PC-3 (cell line): ENCODE data around the gene FBXO45. TPM values are rescaled to one million over a fixed set of nuclear protein-coding genes. Genes with fewer than 3 reads are reported as not detected.

Experiments used
- ATAC-seq: fragments of 200-7000 bp; cut with Tn5 transposase; 2 replicates; pipeline ENCODE4 v1.9.1; 2020; ENCODE audit warnings: mild to moderate bottlenecking, moderate library complexity
- BruUV-seq: library from RNA; stranded (reverse); fragments of 400-500 nt; replicated peaks from 2 replicates; lab custom pipeline; 2021; lab: Mats Ljungman, UMichigan
- CTCF ChIA-PET: fragments of 300-600 bp; sonication (Branson Sonifier 250); formaldehyde crosslinking; loops from one replicate; lab custom pipeline; 2022; ENCODE audit warnings: antibody characterized with exemption; lab: Charles Lee
- POLR2A ChIA-PET: fragments of 300-600 bp; sonication (Branson Sonifier 250); formaldehyde crosslinking; loops from one replicate; lab custom pipeline; 2022; ENCODE audit warnings: antibody characterized with exemption; ENCODE audit not compliant: unreplicated experiment; lab: Charles Lee
- DNase-seq: peaks from one replicate; pipeline ENCODE4 v3.0.0-alpha.2; 2015
- H2AFZ ChIP-seq: fragments of 300-600 bp; sonication (generic); 2 replicates; pipeline ENCODE4 v1.6.0; 2016; ENCODE audit warnings: antibody characterized with exemption, low read length
- H3F3A ChIP-seq: fragments of 300-600 bp; sonication (generic); one replicate; pipeline ENCODE4 v1.6.0; 2017; ENCODE audit warnings: antibody characterized with exemption, low read length, control low read depth, mild to moderate bottlenecking; ENCODE audit not compliant: unreplicated experiment
- H3K27ac ChIP-seq: fragments of 300-600 bp; sonication (generic); 2 replicates; pipeline ENCODE4 v1.5.1; 2016; ENCODE audit warnings: mild to moderate bottlenecking, low read length
- H3K27me3 ChIP-seq: fragments of 300-600 bp; sonication (generic); 2 replicates; pipeline ENCODE4 v1.6.1; 2016; ENCODE audit warnings: low read length, mixed read lengths
- H3K36me3 ChIP-seq: fragments of 300-600 bp; sonication (generic); 2 replicates; pipeline ENCODE4 v1.6.1; 2016; ENCODE audit warnings: low read depth, mixed run types, low read length, mixed read lengths
- H3K4me1 ChIP-seq: fragments of 300-600 bp; sonication (generic); 2 replicates; pipeline ENCODE4 v1.5.1; 2016; ENCODE audit warnings: low read length; ENCODE audit not compliant: insufficient read depth
- H3K4me2 ChIP-seq: fragments of 300-600 bp; sonication (generic); 2 replicates; pipeline ENCODE4 v1.6.0; 2016; ENCODE audit warnings: low read length
- H3K4me3 ChIP-seq: fragments of 300-600 bp; sonication (generic); 2 replicates; pipeline ENCODE4 v1.5.1; 2016; ENCODE audit warnings: mild to moderate bottlenecking, low read length, mixed read lengths
- H3K79me2 ChIP-seq: fragments of 300-600 bp; sonication (generic); 2 replicates; pipeline ENCODE4 v1.6.1; 2017; ENCODE audit warnings: low read length, mixed read lengths
- H3K9ac ChIP-seq: fragments of 300-600 bp; sonication (generic); 2 replicates; pipeline ENCODE4 v1.6.0; 2016; ENCODE audit warnings: mild to moderate bottlenecking, low read length
- H3K9me2 ChIP-seq: fragments of 300-600 bp; sonication (generic); replicated peaks from 2 replicates; pipeline ENCODE4 v1.6.1; 2016; ENCODE audit warnings: mixed run types, low read length, mixed read lengths
- H3K9me3 ChIP-seq: fragments of 300-600 bp; sonication (generic); 2 replicates; pipeline ENCODE4 v1.6.1; 2016; ENCODE audit warnings: low read length, mixed read lengths
- H4K20me1 ChIP-seq: fragments of 300-600 bp; sonication (generic); 2 replicates; pipeline ENCODE4 v1.6.1; 2016; ENCODE audit warnings: low read length, mixed read lengths
- CTCF ChIP-seq: fragments of 300-600 bp; sonication (generic); conservative IDR thresholded peaks from 2 replicates; pipeline ENCODE4 v1.5.1; 2017; ENCODE audit warnings: antibody characterized with exemption, low read depth, mild to moderate bottlenecking, low read length
- EZH2 ChIP-seq: fragments of 300-600 bp; sonication (generic); IDR thresholded peaks from one replicate; pipeline ENCODE4 v1.6.1; 2017; ENCODE audit warnings: antibody characterized with exemption, mild to moderate bottlenecking, low read length; ENCODE audit not compliant: unreplicated experiment
- EZH2phosphoT487 ChIP-seq: fragments of 300-600 bp; sonication (generic); IDR thresholded peaks from 2 replicates; pipeline ENCODE4 v1.6.1; 2018; ENCODE audit warnings: mild to moderate bottlenecking, antibody characterized with exemption, low read length, borderline replicate concordance
- intact Hi-C: fragments of 100-400 bp; cut with micrococcal nuclease; formaldehyde crosslinking; loops from 2 replicates; pipeline ENCODE4 v1.9.0; 2023
- total RNA-seq: library from RNA; depleted of rRNA; stranded (reverse); fragments of >200 nt; gene quantifications from 2 replicates; pipeline ENCODE4 v1.2.3, GENCODE V29; 2014

The FBXO45 gene
- total RNA-seq, 1 experiment from 2014 or later, result 20.8 TPM

- no peaks in the 10 kb centered on the region for H4K20me1 ChIP-seq
- no peak overlapping the region for H3K4me3 ChIP-seq
- DNase-seq (no peak), ATAC-seq (no peak)
- H3K9me3 ChIP-seq, result no peaks in the 10 kb centered on the region
- TF ChIP-seq EZH2phosphoT487, result no peak
- no peaks in the 10 kb centered on the region for H3K27me3 ChIP-seq
- no peaks in the 10 kb centered on the region for H3K9me2 ChIP-seq
- H3K9ac ChIP-seq, result no peak overlapping the region
- ChIA-PET POLR2A (no interaction called here), CTCF (interaction anchor here (0.7 kb wide), 1 partner anchor 26 kb away, joined by 3 read pairs; no protein-coding TSS in a partner anchor)
- no peaks in the 10 kb centered on the region for H3F3A ChIP-seq
- no peaks in the 10 kb centered on the region for H3K36me3 ChIP-seq
- H3K4me2 ChIP-seq, result no peak overlapping the region
- no peak overlapping the region for H3K27ac ChIP-seq
- H2AFZ ChIP-seq, result no peak overlapping the region
- BruUV-seq, result no TSS peak
- H3K4me1 ChIP-seq, result no peaks in the 10 kb centered on the region
- intact Hi-C loops, result no loop called here
- no peaks in the 10 kb centered on the region for H3K79me2 ChIP-seq
Measured at GRCh38 chr3:196553551-196553950, 14.9 kb upstream of the FBXO45 start.

GRCh38 chr3:196554205-196554604 lies 14.3 kb upstream of the FBXO45 start:
- Histone ChIP-seq H3K9me3 (no peaks in the 10 kb centered on the region), H4K20me1 (no peaks in the 10 kb centered on the region), H2AFZ (no peak overlapping the region), H3F3A (no peaks in the 10 kb centered on the region), H3K4me2 (no peak overlapping the region), H3K4me1 (no peaks in the 10 kb centered on the region), H3K9ac (no peak overlapping the region), H3K4me3 (no peak overlapping the region), H3K9me2 (no peaks in the 10 kb centered on the region), H3K36me3 (no peaks in the 10 kb centered on the region), H3K27me3 (no peaks in the 10 kb centered on the region), H3K27ac (no peak overlapping the region), H3K79me2 (no peaks in the 10 kb centered on the region)
- ChIA-PET CTCF (interaction anchor here (0.7 kb wide), 1 partner anchor 27 kb away, joined by 3 read pairs; no protein-coding TSS in a partner anchor), POLR2A (interaction anchor here (0.6 kb wide), 1 partner anchor 61 kb away, joined by 3 read pairs; no protein-coding TSS in a partner anchor)
- TF ChIP-seq EZH2phosphoT487 (no peak), CTCF (no peak), EZH2 (no peak)
- no peak for DNase-seq
- no peak for ATAC-seq
- intact Hi-C loops, result no loop called here
- BruUV-seq, result TSS peak; percentile 21

GRCh38 chr3:196555295-196555694 lies 13.2 kb upstream of the FBXO45 start:
- ChIA-PET POLR2A (interaction anchor here (0.6 to 0.7 kb wide), 2 partner anchors 42 to 536 kb away, joined by 3 read pairs; no protein-coding TSS in a partner anchor), CTCF (no interaction called here)
- no peak overlapping the region for H3K4me3 ChIP-seq
- no peak overlapping the region for H3K9ac ChIP-seq
- DNase-seq, result no peak
- no peaks in the 10 kb centered on the region for H3K36me3 ChIP-seq
- H3K27ac ChIP-seq, result no peak overlapping the region
- H3K27me3 ChIP-seq, result no peaks in the 10 kb centered on the region
- H2AFZ ChIP-seq, result no peak overlapping the region
- H3K9me3 ChIP-seq, result no peaks in the 10 kb centered on the region
- H3K79me2 ChIP-seq, result no peaks in the 10 kb centered on the region
- H3K9me2 ChIP-seq, result no peaks in the 10 kb centered on the region
- ATAC-seq, result no peak
- BruUV-seq, result no TSS peak
- intact Hi-C loops, result no loop called here
- no peaks in the 10 kb centered on the region for H3F3A ChIP-seq
- H3K4me2 ChIP-seq, result no peak overlapping the region
- H3K4me1 ChIP-seq, result peaks cover 10% of the 10 kb centered on the region; the same call in 1 of the 2 replicates
- TF ChIP-seq EZH2, result no peak
- TF ChIP-seq CTCF, result no peak
- no peak for TF ChIP-seq EZH2phosphoT487
- no peaks in the 10 kb centered on the region for H4K20me1 ChIP-seq
